NT2/D1 (cell line): ENCODE data around the gene HECTD1.

ENCODE experiments used
- DNase-seq: peaks from one replicate; pipeline ENCODE4 v3.0.0-alpha.2; 2011; ENCODE audit warnings: low read depth, low spot score
- H3K27me3 ChIP-seq: 2 replicates; pipeline ENCODE4 v1.6.0; 2011; ENCODE audit warnings: mild to moderate bottlenecking; ENCODE audit not compliant: insufficient read length, insufficient read depth
- H3K36me3 ChIP-seq: 2 replicates; pipeline ENCODE4 v1.6.1; 2011; ENCODE audit warnings: mild to moderate bottlenecking, low read length, mixed read lengths; ENCODE audit not compliant: insufficient read depth, insufficient read length
- H3K4me1 ChIP-seq: 2 replicates; pipeline ENCODE4 v1.5.1; 2011; ENCODE audit not compliant: insufficient read depth, insufficient read length
- H3K4me3 ChIP-seq: 2 replicates; pipeline ENCODE4 v1.5.1; 2011; ENCODE audit warnings: low read depth; ENCODE audit not compliant: insufficient read length
- H3K9ac ChIP-seq: 2 replicates; pipeline ENCODE4 v1.6.0; 2011; ENCODE audit warnings: low read depth; ENCODE audit not compliant: insufficient read length
- H3K9me3 ChIP-seq: 2 replicates; pipeline ENCODE4 v1.5.1; 2011; ENCODE audit warnings: mild to moderate bottlenecking, low read length; ENCODE audit not compliant: insufficient read depth
- SUZ12 ChIP-seq: IDR thresholded peaks from 2 replicates; pipeline ENCODE4 v1.6.1; 2011; ENCODE audit not compliant: insufficient read length, insufficient read depth; ENCODE audit errors: extremely low read depth
- YY1 ChIP-seq: IDR thresholded peaks from 2 replicates; pipeline ENCODE4 v1.6.1; 2011; ENCODE audit not compliant: insufficient read length, insufficient read depth
- ZNF274 ChIP-seq: IDR thresholded peaks from 2 replicates; pipeline ENCODE4 v1.6.1; 2011; ENCODE audit warnings: mild to moderate bottlenecking, low read depth, low read length

Gene HECTD1

DNA sequence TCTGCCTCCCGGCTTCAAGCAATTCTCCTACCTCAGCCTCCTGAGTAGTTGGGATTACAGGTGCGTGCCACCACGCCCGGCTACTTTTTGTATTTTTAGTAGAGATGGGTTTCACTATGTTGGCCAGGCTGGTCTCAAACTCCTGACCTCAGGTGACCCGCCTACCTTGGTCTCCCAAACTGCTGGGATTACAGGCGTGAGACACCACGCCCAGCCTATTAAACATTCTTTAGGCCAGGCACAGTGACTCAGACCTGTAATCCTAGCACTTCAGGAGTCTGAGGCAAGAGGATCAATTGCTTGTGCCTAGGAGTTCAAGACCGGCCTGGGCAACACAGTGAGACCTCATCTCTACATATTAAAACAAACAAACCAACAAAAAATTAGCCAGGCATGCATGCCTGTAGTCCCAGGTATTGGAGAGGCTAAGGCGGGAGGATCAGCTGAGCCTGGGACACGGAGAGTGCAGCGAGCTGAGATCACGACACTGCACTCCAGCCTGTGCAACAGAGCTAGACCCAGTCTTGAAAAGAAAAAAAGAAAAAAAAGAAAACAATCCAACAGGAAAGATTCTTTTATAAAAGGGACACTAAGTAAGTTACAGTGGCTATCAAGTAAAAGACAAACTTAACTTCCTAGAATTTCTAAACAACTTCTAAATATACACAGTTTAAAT, 70.2 kb downstream of the HECTD1 start:
- Histone ChIP-seq H3K27me3 (no peaks in the 10 kb centered on the region), H3K9me3 (no peaks in the 10 kb centered on the region), H3K4me3 (no peak overlapping the region), H3K4me1 (no peaks in the 10 kb centered on the region), H3K36me3 (peaks cover 54% of the 10 kb centered on the region), H3K9ac (no peak overlapping the region)
- no peak for TF ChIP-seq YY1
- no peak for TF ChIP-seq SUZ12
- TF ChIP-seq ZNF274, result no peak
- DNase-seq, result no peak

DNA sequence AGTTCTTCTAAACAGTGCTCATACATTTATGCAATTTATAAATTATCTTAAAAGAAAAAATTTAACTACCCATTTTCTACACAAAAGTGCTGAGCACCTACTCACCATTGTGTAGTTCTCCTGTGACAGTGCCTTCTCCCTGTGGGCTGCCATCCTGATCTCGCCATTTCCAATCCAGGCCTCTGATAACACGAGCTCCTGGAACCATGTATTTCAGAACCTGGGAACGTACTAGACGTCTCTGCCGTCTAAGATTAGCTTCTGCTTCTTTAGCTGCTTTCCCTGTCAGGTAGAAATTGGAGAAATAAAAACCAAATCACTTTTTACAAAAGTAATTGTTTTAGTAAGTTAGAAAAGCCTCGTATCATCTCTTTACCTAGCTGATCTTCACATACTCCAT, 74.5 kb downstream of the HECTD1 start:
- DNase-seq, result no peak
- no peak overlapping the region for H3K9ac ChIP-seq
- no peaks in the 10 kb centered on the region for H3K27me3 ChIP-seq
- H3K4me3 ChIP-seq, result no peak overlapping the region
- H3K36me3 ChIP-seq, result peaks cover 61% of the 10 kb centered on the region
- no peak for TF ChIP-seq YY1
- TF ChIP-seq SUZ12, result no peak
- no peak for TF ChIP-seq ZNF274
- no peaks in the 10 kb centered on the region for H3K4me1 ChIP-seq
- no peaks in the 10 kb centered on the region for H3K9me3 ChIP-seq

DNA sequence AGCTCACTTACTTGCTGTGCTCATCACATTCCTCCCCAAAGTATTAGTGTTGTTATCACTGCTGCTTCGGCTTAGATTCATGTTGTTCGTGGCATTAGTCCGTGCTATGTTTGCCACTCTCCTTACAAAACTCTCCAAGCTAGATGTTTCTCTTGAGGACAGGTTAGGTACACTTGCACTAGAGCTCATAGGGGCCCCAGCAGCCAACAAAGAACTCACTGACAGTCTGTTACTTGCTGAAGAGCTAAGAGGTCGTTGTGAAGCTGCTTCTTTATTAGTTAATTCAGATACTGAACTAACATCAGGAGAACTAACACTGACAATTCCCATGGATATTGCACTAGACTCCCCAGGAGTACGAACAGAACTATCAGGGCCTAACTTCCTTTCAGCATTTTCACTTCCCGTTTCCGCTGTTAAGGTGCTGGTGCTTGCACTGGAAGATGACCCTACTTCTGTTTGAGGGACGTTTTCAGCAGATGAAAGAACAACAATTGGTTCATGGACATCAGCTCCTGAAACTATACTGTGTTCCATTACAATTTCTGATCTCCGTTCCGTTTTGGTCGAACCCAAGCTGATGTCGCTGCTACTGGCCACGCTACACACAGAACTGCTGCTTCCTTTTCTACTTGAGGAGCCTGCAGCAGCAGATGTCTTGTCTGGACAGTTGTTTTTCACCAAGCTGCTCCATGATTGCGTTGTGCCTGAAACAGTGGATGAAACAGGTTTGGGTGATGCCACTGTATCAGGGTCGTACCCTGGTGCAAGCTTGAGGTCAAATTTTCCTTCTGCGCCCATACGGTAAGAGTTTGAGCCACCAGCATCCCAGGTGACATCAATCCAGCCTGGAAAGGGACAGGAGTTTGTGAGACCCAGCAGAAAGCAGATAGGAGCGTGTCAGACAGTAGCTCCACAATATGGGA, 78.7 kb downstream of the HECTD1 start:
- H3K9ac ChIP-seq, result no peak overlapping the region
- TF ChIP-seq SUZ12, result no peak
- no peak; the same call in 1 of the 2 replicates for TF ChIP-seq ZNF274
- TF ChIP-seq YY1, result no peak
- H3K36me3 ChIP-seq, result peaks cover 55% of the 10 kb centered on the region
- H3K4me3 ChIP-seq, result no peak overlapping the region
- no peak for DNase-seq
- no peaks in the 10 kb centered on the region for H3K27me3 ChIP-seq
- H3K9me3 ChIP-seq, result no peaks in the 10 kb centered on the region
- no peaks in the 10 kb centered on the region for H3K4me1 ChIP-seq

DNA sequence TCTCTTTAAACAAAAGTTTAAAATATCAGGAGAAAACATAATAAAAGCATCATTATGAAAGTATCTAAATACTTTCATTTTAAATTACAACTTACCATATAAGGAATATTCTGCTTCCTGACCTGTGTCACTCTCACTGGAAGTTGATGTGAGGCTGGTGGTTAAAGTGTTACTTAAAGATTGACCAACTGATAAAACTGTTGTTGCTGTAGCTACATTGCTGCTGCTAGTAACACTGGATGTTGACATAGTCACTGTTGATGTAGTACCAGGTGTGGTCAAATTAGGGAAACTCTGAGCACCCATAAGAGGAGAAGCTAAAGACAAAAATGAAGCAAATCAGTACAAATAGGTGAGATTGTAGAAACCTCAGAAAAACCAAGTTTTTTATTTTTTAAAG, 79.9 kb downstream of the HECTD1 start:
- Histone ChIP-seq H3K9ac (no peak overlapping the region), H3K9me3 (no peaks in the 10 kb centered on the region), H3K4me3 (no peak overlapping the region), H3K4me1 (no peaks in the 10 kb centered on the region), H3K27me3 (no peaks in the 10 kb centered on the region), H3K36me3 (peaks cover 53% of the 10 kb centered on the region)
- no peak for DNase-seq
- no peak for TF ChIP-seq YY1
- TF ChIP-seq ZNF274, result no peak
- TF ChIP-seq SUZ12, result no peak

DNA sequence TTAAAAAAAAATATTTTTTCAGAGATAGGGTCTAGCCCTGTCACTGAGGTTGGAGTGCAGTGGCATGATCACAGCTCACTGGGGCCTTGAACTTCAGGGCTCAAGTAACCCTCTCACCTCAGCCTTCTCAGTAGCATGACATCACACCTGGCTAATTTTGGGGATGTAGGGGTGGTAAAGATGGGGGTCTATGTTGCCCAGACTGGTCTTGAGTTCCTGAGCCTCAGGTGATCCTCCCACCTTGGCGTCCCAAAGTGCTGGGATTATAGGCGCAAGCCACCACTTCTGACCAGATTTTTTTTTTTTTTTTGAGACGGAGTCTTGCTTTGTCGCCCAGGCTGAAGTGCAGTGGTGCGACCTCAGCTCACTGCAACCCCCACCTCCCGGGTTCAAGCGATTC, 80.9 kb downstream of the HECTD1 start:
- Histone ChIP-seq H3K36me3 (peaks cover 60% of the 10 kb centered on the region), H3K9me3 (no peaks in the 10 kb centered on the region), H3K27me3 (no peaks in the 10 kb centered on the region), H3K9ac (no peak overlapping the region), H3K4me1 (no peaks in the 10 kb centered on the region), H3K4me3 (no peak overlapping the region)
- no peak for DNase-seq
- TF ChIP-seq YY1, result no peak
- TF ChIP-seq SUZ12, result no peak
- no peak for TF ChIP-seq ZNF274

DNA sequence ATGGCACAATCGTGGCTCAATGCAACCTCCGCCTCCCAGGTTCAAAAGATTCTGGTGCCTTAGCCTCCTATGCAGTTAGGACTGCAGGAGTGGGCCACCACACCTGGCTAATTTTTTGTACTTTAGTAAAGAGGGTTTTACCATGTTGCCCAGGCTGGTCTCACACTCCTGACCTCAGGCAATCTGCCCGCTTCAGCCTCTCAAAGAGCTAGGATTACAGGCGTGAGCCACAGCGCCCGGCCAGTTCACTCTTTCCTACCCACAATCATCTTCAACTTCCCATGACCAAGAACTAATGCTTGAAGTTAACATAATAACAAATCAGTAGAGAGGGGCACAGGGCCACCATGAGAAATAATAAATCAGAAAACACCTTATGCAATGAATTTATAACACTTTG, 82.4 kb downstream of the HECTD1 start:
- H3K36me3 ChIP-seq, result peaks cover 63% of the 10 kb centered on the region

DNA sequence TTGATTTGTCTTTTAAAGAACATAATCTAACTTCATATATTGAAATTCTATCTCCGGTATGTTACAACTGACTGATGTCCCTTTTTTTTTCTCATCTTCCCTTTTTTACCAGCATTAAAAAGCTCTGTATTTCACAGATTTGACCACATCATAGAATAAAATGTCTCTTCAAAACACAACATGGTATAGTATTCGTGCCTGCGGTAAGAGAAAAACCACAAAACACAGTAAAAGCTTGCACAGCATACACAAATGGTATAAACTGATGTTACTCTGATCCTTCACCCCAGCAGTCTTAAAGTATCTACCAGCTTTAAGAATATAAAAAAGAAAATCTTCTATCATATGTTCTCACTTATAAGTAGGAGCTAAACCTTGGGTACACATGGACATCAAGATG, 83.4 kb downstream of the HECTD1 start:
- no peak for DNase-seq
- Histone ChIP-seq H3K9me3 (no peaks in the 10 kb centered on the region), H3K9ac (no peak overlapping the region), H3K4me3 (no peak overlapping the region), H3K4me1 (no peaks in the 10 kb centered on the region), H3K27me3 (no peaks in the 10 kb centered on the region), H3K36me3 (peaks cover 60% of the 10 kb centered on the region)
- no peak for TF ChIP-seq SUZ12
- TF ChIP-seq YY1, result no peak
- TF ChIP-seq ZNF274, result no peak

More for the DNA sequence above, 82.4 kb downstream of the HECTD1 start:
- H3K9ac ChIP-seq, result no peak overlapping the region
- H3K9me3 ChIP-seq, result no peaks in the 10 kb centered on the region
- no peaks in the 10 kb centered on the region for H3K27me3 ChIP-seq
- TF ChIP-seq ZNF274, result no peak
- TF ChIP-seq YY1, result no peak
- no peak for TF ChIP-seq SUZ12
- H3K4me1 ChIP-seq, result no peaks in the 10 kb centered on the region
- H3K4me3 ChIP-seq, result no peak overlapping the region
- no peak for DNase-seq
